ENCODE measurements around the gene RPS6KA1.
A peak's percentile ranks its signal among the peaks of the same experiment; 100 is the strongest.
"Not testable (repeated sequence)": the region's sequence is repeated elsewhere in the genome, so short reads cannot be mapped to it uniquely, and the experiment has no call there.

The RPS6KA1 gene

GRCh38 chr1:26529655-26530409, at the start of gene RPS6KA1:
Gene RPS6KA1 (plus strand): TSS chr1:26529761. CDS start chr1:26529921, 160 bp downstream.
- DNase-seq = peak; percentile 75

- no peak for DNase-seq
These were observed 46.6 kb upstream of the RPS6KA1 start for GRCh38 chr1:26482921-26483320.

DNA sequence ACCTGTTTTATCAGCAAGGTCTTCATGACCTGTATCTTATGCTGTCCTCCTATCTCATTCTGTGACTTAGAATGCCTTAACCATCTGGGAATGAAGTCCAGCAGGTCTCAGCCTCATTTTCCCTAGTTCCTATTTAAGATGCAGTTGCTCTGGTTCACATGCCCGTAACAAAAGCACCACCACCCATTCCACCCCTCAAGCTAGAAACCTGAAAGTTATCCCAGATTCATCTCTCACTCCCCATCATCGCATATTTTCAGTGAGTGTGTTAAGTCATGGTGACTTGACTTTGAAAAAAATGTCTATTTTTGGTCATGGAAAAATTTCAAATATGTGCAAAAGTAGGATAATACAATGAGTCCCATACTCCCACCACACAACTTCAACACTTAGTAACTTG, 45.6 kb upstream of the RPS6KA1 start:
- no peak for DNase-seq

GRCh38 chr1:26490155-26490554, 39.4 kb upstream of the RPS6KA1 start:
- DNase-seq = no peak

DNA sequence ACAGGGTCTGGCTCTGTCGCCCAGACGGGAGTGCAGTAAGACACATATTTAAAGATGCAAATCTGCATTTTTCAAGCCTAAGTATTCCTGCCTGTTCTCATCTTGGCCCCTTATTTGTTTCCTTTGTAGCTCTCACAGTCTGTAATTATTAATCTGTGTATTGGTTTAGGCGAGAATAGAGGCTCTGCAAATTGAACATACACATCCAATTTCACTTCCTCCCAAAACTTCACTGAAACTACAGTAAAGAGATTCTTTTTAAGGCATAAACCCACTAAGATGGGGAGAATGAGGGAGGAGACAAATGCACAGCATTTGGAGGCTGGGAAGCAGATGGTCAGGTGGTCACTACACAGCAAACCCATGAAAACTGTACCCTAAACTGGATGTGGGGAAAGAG, 36.3 kb upstream of the RPS6KA1 start:
- no peak for DNase-seq

DNA sequence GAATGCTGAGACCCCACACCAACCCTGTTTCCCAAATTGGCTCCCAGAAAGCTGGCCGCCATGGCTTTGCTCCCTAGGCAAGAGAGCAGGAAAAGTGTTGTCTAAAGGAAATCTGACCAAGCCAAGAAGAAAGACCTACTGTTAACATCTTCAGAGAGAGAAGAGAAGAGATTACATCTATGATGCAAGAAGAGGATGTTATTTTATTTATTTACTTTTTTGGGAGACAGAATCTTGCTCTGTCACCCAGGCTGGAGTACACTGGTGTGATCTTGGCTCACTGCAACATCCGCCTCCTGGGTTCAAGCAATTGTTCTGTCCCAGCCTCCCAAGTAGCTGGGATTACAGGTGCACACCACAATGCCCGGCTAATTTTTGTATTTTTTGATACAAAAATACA, 35.6 kb upstream of the RPS6KA1 start:
- no peak for DNase-seq

DNA sequence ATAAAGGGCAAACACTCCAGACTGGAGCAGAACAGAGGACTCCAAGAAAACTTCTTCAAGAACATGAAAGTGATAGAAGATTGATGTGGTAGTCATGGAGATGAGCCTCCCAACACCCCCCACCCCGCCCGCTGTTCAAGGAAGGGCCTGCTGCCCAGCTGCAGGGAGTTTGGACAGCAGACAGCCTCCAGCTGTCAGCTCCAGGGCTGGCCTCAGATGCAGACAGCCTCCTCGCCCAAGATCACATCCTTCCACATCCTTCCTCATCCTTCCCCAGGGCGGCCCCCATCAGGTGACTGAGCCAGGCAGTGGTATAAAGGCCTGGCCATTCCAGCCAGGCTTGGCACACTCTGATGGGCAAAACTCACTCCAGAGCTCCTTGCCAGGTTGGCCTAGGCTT, 32.7 kb upstream of the RPS6KA1 start:
- no peak for DNase-seq

DNA sequence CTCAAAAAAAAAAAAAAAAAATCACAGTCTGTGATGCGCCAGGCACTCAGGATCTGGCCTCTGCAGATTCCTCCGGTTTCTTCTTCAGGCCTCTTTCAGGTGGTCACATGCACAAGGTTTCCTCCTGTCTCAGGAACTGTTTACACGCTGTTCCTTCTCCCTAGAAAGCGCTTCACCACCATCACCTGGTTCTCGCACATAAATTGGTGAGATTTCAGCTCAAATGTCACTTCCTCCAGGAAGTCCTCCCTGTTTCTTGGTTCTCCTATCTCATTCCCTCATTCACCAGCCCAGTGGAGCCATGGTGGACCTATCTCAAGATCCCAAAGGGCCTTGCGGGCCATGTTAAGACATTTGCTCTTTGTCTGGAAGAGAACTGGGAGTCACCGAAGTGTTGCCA, 30.7 kb upstream of the RPS6KA1 start:
- no peak for DNase-seq

GRCh38 chr1:26500488-26501175, 28.9 kb upstream of the RPS6KA1 start:
- peak; percentile 96 for DNase-seq

DNA sequence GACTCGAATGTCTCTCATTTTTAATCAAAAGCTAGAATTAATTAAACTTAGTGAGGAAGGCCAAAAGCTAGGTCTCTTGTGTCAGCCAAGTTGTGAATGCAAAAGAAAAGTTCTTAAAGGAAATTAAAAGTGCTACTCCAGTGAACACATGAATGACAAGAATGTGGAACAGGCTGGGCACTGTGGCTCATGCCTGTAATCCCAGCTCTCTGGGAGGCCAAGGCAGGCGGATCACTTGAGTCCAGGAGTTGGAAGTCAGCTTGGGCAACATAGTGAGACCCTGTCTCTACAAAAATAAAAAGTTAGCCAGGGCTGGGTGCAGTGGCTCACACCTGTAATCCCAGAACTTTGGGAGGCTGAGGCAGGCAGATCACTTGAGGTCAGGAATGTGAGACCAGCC, 18.9 kb upstream of the RPS6KA1 start:
- DNase-seq = not testable (repeated sequence)

DNA sequence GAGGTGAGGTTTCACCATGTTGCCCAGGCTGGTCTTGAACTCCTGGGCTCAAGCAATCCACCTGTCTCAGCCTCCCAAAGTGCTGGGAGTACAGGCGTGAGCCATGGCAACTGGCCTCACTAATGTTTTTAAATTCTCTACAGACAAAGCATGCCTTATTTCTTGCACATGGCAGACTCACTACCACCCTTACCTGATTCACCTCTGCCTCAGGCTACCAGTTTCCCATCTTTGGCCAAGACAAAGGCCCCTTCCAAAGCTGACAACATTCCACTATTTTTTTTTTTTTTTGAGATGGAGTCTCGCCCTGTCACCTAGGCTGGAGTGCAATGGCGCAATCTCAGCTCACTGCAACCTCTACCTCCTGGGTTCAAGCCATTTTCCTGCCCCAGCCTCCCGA, 13.7 kb upstream of the RPS6KA1 start:
- DNase-seq = not testable (repeated sequence)

DNA sequence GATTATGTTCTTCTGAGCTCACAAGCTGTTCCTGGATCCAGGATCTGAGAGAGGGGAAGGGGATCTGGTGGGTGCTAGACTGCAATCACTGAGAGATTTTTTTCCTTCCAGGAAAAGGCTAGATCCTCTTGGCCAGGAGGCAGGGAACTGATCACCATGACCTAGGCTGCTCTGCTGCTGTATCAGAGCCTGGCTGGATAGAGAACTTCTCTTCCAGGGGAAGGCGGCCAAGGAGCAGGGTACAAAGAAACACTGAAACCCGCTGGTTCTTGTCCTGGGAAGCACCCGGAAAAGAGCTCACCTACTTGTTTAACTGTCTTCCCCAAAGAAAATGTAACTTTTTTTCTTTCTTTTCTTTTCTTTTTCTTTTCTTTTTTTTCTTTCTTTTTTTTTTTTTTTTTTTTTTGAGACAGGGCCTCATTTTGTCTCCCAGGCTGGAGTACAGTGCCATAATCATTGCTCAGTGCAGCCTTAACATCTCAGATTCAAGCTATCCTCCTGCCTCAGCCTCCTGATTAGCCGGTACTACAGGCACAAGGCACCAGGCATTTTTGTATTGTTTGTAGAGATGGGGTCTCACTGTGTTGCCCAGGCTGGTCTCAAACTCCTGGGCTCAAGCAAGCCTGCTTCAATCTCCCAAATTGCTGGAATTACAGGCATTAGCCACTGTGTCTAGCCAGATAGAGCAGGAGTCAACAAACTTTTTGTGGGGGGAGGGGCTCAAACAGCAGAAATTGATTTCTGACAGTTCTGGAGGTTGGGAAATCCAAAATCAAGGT, 12.4 kb upstream of the RPS6KA1 start:
- DNase-seq = no peak

DNA sequence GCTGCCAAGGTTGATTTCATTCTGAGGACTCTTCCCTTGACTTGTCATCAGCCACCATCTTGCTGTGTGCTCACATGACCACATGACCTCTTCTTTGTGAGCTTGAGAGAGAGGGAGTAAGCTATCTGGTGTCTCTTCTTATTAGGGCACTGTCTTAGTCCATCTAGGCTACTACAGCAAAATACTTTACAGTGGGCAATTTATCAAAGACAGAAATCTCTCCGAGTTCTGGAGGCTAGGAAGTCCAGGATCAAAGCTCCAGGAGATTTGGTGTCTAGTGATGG, 11.9 kb upstream of the RPS6KA1 start:
- DNase-seq = no peak

DNA sequence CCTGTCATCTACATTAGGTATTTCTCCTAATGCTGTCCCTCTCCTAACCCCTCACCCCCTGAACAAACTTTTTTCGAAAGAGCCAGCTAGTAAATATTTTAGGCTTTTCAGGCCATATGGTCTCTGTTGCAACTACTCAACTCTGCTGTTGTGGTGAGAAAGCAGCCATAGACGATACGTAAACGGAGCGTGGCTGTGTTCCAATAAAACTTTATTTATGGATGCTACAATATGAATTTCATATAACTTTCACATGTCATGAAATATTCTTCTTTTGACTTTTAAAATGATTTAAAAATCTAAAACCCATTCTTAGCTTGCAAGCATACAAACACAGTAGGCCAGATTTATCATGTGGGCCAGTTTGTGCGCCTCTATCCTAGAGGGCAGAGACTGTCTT, 11.2 kb upstream of the RPS6KA1 start:
- DNase-seq = no peak

- no peak for DNase-seq
These were observed 9.2 kb upstream of the RPS6KA1 start for GRCh38 chr1:26520339-26520738.

DNA sequence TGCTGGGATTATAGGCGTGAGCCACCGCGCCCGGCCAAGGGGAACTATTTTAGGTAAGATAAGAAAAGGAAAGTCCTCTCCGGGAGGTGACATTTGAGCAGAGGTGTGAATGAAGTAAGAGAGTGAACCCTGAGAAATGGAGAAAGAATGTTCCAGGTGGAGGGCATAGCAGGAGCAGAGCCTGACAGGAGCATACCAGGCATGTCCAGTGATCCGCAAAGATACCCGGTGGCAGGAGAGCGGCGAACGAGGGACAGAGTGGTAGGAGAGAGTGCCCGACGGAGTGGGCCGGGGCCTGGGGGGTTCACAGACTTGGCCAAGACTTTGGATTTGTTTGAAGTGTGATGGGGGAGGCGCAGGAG, 7.9 kb upstream of the RPS6KA1 start:
- DNase-seq = no peak

- DNase-seq = no peak
These were observed 7.5 kb upstream of the RPS6KA1 start for GRCh38 chr1:26522073-26522472.

- no peak for DNase-seq
These were observed 5.4 kb upstream of the RPS6KA1 start for GRCh38 chr1:26524181-26524580.

DNA sequence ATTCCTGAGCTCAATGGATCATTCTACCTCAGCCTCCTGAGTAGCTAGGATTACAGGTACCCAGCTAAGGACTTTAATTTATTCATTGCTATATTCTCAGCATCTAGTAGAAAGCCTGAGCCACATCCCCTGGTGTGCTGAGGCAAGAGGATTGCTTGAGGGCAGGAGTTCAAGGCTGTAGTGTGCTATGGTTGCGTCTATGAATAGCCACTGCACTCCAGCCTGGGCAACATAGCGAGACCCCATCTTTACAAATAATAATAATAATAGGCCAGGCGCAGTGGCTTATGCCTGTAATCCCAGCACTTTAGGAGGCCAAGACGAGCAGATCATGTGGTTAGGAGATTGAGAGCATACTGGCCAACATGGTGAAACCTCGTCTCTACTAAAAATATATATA, 3.3 kb upstream of the RPS6KA1 start:
- DNase-seq = no peak

DNA sequence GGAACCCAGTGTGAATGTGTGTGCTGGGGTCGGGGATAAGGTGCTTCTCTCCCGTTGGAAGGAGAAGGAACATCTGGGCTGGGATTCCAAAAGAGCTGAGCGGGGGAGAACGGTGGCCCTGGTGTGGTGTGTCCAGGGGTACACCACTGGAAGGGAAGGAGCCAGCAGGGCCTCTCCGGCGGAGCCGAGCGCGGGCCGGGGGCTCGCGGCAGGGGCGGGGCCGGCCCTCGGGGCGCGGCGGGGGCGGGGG, 231 bp upstream of the RPS6KA1 start:
- no peak for DNase-seq

DNA sequence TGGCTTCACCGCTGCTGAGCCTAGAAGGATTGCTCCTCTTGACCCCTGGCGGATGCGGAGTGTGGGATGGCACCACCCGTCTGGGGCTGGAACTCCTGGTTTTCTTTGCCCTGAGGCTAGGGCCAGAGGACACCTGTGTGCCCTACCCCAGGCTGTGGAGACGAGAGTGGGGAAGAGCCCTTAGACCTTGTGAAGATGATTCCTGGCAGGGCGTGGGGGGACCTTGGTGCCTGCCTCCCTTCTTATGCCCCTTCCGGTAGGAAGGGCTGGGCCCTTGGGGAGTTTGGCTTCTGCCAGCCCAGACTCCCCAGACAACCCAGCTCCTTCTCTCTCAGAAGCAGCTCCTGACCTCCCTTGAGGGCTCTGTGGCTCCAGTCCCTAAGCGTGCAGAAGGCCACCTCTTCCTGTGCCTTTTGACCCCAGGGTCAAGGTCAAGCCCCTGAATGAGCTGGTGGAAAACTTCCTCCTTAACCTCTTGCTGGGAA, 891 bp downstream of the RPS6KA1 start:
- no peak for DNase-seq

DNA sequence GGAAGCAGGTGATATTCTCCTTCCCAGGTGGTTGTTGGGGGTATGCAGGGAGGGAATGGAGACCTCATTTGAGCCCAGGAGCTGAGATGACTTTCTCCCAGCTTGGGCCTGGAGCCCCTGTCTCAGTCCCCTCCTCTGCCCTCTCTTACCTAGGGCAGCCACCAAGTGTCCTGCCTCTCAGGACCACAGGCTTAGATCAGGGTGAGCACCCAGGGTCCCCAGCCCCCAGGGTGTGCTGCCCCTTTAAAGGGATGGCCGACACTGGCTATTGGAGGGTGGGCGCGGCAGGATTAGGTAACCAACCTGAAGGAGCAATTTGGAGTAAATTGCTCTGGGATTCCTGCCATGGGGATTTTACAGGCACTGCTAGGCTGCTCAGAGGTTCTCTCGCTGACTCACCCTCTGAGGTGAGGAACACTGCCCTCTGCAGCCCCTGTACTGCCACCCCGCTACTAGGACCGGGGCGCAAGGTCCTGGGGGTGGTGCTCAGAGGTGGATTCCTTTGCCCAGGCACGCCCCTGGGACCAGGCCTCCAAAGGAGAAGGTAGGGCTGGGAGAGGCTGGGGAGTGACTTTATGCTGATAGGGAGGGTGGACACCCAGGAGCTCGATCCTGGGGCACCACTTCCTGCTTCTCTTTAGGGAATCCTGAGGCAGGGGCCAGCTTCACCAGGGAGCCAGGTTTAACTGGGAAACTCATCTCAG, 1.5 kb downstream of the RPS6KA1 start:
- DNase-seq = no peak

DNA sequence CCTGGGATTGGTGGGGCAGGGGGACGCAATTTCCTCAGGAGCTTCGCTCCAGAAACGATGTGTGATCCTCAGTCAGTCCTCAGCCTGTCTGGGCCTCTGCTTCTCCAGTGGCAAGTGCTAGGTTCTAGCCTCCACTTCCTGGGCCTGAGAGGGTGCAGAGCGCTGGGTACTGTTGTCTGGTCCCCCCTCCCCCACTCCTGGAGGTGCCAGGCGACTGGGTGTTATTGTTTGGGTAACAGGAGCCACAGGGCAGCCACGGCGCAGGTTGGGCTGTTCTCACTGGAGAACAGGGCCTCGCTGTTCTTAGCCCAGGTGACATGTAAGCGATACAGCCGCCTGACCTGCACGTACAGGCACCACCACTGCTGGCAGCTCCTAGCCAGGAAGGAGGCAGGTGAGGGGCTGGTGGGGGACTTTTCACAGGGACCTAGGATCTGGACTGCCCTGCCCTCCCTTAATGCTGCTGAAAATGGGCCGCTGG, 2.1 kb downstream of the RPS6KA1 start:
- DNase-seq = no peak

All from activated CD4-positive, alpha-beta T cell treated with anti-CD3 and anti-CD28 coated beads, Interleukin-2, Interleukin-6, amounts not matched to agents 100 ng/mL and 50 ng/mL, durations not matched to agents 16 hours and 8 hours (primary cell).